Transverse colon (tissue), 3 donors: ENCODE results near the gene STRA6.

Experiments used
- EP300 ChIP-seq: sonication (generic); formaldehyde crosslinking; IDR thresholded peaks from one replicate; pipeline ENCODE4 v1.6.1; 2017; ENCODE audit warnings: antibody characterized with exemption, low read depth
- POLR2A ChIP-seq: fragments of 450-650 bp; IDR thresholded peaks from one replicate; pipeline ENCODE4 v1.6.1; 2016; ENCODE audit warnings: antibody characterized with exemption, mild to moderate bottlenecking, moderate library complexity
- TF ChIP-seq, protein P1 (sequence below), 5 experiments: fragments of 200-600 bp in 3 of 5; fragments of 450-650 bp in 2 of 5; sonication (generic) in 3 of 5; IDR thresholded peaks; 1 replicate in 2 of 5; 2 replicates in 3 of 5; pipeline ENCODE4 v1.5.1; 2016 to 2017; ENCODE audit warnings: antibody characterized with exemption in 5 of 5, inconsistent platforms in 3 of 5, mild to moderate bottlenecking in 2 of 5, moderate library complexity in 1 of 5

DNA sequence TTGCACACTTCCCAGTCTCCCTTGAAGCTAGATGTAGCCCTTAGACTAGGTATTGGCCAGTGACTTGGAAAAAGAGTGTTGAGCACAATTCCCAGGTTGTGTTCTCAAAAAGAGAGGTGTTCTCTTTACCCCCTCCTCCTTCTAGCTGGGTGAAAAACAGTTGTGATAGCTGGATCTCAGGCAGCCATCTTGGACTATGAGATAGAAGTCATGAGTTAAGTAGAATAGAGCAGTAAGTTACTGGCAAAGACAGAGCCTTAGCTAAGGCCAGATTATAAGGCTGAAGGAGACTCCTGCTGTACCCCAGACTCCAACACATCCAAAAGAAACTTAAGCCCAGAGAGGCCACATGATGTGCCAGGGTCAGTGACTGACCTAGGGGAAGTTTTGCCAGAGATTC lies 8.1 kb upstream of the STRA6 start:
- TF ChIP-seq, protein P1, sequence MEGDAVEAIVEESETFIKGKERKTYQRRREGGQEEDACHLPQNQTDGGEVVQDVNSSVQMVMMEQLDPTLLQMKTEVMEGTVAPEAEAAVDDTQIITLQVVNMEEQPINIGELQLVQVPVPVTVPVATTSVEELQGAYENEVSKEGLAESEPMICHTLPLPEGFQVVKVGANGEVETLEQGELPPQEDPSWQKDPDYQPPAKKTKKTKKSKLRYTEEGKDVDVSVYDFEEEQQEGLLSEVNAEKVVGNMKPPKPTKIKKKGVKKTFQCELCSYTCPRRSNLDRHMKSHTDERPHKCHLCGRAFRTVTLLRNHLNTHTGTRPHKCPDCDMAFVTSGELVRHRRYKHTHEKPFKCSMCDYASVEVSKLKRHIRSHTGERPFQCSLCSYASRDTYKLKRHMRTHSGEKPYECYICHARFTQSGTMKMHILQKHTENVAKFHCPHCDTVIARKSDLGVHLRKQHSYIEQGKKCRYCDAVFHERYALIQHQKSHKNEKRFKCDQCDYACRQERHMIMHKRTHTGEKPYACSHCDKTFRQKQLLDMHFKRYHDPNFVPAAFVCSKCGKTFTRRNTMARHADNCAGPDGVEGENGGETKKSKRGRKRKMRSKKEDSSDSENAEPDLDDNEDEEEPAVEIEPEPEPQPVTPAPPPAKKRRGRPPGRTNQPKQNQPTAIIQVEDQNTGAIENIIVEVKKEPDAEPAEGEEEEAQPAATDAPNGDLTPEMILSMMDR (IDR thresholded peaks at IDR 0.05) = no peak
- no peak for TF ChIP-seq POLR2A
- no peak for TF ChIP-seq EP300
